ENCODE data around the gene PRDM16.
A peak's percentile ranks its signal among the peaks of the same experiment; 100 is the strongest.

PRDM16 gene

GRCh38 chr1:3474016-3474415, 405.0 kb downstream of the PRDM16 start:
- no peak for DNase-seq

- no peak for DNase-seq
These were observed 405.4 kb downstream of the PRDM16 start for GRCh38 chr1:3474421-3474820.

- DNase-seq: no peak
These were observed 407.0 kb downstream of the PRDM16 start for GRCh38 chr1:3475839-3476573.

GRCh38 chr1:3476666-3477065, 407.7 kb downstream of the PRDM16 start:
- DNase-seq: no peak

GRCh38 chr1:3477241-3477995, 408.4 kb downstream of the PRDM16 start:
- DNase-seq: no peak

- no peak for DNase-seq
These were observed 409.2 kb downstream of the PRDM16 start for GRCh38 chr1:3478187-3478586.

GRCh38 chr1:3479511-3480368, 410.7 kb downstream of the PRDM16 start:
- no peak for DNase-seq

GRCh38 chr1:3480369-3480719, 411.3 kb downstream of the PRDM16 start:
- no peak for DNase-seq

- DNase-seq: no peak
These were observed 412.0 kb downstream of the PRDM16 start for GRCh38 chr1:3481046-3481445.

- DNase-seq: no peak
These were observed 412.9 kb downstream of the PRDM16 start for GRCh38 chr1:3481836-3482375.

GRCh38 chr1:3482378-3482849, 413.4 kb downstream of the PRDM16 start:
- no peak for DNase-seq

GRCh38 chr1:3483380-3483779, 414.4 kb downstream of the PRDM16 start:
- DNase-seq: no peak

GRCh38 chr1:3483801-3484444, 414.9 kb downstream of the PRDM16 start:
- peak; percentile 11 for DNase-seq

- DNase-seq: no peak
These were observed 416.0 kb downstream of the PRDM16 start for GRCh38 chr1:3485016-3485415.
